ENCODE results near the gene GAB2. TPM values are rescaled to one million over a fixed set of nuclear protein-coding genes. Genes with fewer than 3 reads are reported as not detected.

GAB2 gene
- total RNA-seq, 1 donor from 2014 or later = 6.6 TPM

DNA sequence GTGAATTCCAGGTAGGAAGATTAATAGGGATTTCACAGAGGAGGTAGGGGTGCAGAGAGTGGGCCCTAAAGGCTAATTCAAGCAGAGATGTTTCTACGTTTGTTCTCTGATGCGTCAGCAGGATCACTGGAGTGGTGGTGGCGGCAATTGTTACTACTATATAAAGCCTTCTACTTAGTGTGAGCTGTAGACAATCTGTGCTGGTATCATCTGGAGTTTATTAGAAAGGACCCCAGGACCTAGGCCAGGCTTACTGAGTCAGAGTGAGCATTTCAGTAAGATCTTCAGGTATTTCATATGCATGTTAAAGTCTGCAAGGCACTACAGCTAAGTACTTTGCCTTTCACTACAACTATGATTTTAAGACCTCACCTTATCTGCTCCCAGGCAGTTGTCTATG, 169.4 kb downstream of the GAB2 start:
- TF ChIP-seq, protein P1, sequence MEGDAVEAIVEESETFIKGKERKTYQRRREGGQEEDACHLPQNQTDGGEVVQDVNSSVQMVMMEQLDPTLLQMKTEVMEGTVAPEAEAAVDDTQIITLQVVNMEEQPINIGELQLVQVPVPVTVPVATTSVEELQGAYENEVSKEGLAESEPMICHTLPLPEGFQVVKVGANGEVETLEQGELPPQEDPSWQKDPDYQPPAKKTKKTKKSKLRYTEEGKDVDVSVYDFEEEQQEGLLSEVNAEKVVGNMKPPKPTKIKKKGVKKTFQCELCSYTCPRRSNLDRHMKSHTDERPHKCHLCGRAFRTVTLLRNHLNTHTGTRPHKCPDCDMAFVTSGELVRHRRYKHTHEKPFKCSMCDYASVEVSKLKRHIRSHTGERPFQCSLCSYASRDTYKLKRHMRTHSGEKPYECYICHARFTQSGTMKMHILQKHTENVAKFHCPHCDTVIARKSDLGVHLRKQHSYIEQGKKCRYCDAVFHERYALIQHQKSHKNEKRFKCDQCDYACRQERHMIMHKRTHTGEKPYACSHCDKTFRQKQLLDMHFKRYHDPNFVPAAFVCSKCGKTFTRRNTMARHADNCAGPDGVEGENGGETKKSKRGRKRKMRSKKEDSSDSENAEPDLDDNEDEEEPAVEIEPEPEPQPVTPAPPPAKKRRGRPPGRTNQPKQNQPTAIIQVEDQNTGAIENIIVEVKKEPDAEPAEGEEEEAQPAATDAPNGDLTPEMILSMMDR (IDR thresholded peaks at IDR 0.05; ENCODE audit: insufficient read depth, low read length, severe bottlenecking) = no peak
- H3K4me3 ChIP-seq (ENCODE audit: low read depth, low read length) = no peak overlapping the region
- FAIRE-seq (no peak), DNase-seq (ENCODE audit: low read depth) (no peak)
- H3K27me3 ChIP-seq (ENCODE audit: control insufficient read depth, insufficient read depth, low read length) = no peaks in the 10 kb centered on the region
- H3K36me3 ChIP-seq (ENCODE audit: control insufficient read depth, insufficient read depth, low read length) = no peaks in the 10 kb centered on the region

DNA sequence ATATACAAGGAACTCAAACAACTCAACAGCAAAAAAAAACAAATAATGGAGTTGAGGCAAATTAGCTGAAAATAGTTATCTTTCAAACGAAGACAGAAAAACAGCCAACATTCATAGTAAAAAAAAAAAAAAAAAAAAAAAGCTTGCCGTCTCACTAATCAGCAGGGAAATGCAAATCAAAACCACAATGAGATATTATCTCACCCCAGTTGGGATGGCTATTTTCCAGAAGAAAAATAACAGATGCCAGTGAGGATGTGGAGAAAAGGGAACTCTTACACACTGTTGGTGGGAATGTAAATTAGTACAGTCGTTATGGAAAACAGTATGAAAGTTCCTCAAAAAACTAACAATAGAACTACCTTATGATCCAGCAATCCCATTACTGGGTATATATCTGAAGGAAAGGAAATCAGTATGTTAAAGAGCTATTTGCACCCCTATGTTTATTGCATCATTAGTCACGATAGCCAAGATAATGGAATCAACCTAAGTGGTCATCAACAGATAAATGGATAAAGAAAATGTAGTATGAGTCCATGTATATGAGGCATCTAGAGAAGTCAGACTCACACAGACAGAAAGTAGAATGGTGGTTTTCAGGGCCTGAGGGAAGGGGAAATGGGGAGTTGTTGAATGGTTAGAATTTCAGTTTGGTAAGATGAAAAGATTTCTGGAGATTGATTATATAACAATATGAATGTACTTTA, 172.9 kb downstream of the GAB2 start:
- TF ChIP-seq, protein P1 (IDR thresholded peaks at IDR 0.05; ENCODE audit: insufficient read depth, low read length, severe bottlenecking) = no peak
- no peak for FAIRE-seq
- Histone ChIP-seq H3K36me3 (ENCODE audit: control insufficient read depth, insufficient read depth, low read length) (no peaks in the 10 kb centered on the region), H3K4me3 (ENCODE audit: low read depth, low read length) (no peak overlapping the region), H3K27me3 (ENCODE audit: control insufficient read depth, insufficient read depth, low read length) (no peaks in the 10 kb centered on the region)
- DNase-seq (ENCODE audit: low read depth) = no peak

DNA sequence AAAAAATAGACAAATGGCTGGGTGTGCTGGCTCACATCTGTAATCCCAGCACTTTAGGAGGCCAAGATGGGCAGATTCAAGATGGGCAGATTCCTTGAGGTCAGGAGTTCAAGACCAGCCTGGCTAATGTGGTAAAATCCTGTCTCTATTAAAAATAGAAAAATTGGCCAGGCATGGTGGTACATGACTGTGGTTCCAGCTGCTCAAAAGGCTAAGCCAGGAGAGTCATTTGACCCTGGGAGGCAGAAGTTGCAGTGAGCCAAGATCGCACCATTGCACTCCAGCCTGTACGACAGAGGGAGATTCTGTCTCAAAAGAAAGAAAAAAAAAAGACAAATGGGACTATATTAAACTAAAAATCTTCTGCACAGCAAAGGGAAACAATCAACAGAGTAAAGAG, 173.5 kb downstream of the GAB2 start:
- TF ChIP-seq, protein P1 (IDR thresholded peaks at IDR 0.05; ENCODE audit: insufficient read depth, low read length, severe bottlenecking) = no peak
- no peak overlapping the region for H3K4me3 ChIP-seq (ENCODE audit: low read depth, low read length)
- FAIRE-seq = no peak
- no peaks in the 10 kb centered on the region for H3K27me3 ChIP-seq (ENCODE audit: control insufficient read depth, insufficient read depth, low read length)
- no peak for DNase-seq (ENCODE audit: low read depth)
- H3K36me3 ChIP-seq (ENCODE audit: control insufficient read depth, insufficient read depth, low read length) = no peaks in the 10 kb centered on the region

DNA sequence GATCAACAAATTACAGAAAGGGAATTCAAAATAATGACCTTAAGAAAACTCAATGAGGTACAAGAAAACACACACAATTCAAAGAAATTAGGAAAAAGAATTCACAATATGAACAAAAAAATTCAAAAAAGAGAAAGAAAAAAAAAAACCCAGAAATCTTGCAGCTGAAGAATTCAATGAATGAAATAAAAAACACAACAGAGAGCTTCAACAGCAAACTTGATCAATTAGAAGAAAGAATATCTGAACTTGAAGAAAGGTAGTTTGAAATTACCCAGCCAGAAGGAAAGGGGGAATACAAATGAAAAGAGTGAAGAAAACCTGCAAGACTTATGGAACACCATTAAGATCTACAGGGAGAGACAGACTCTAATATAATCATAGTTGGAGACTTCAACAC, 176.1 kb downstream of the GAB2 start:
- DNase-seq (ENCODE audit: low read depth) (no peak), FAIRE-seq (no peak)
- H3K36me3 ChIP-seq (ENCODE audit: control insufficient read depth, insufficient read depth, low read length) = no peaks in the 10 kb centered on the region
- no peaks in the 10 kb centered on the region for H3K27me3 ChIP-seq (ENCODE audit: control insufficient read depth, insufficient read depth, low read length)
- TF ChIP-seq, protein P1 (IDR thresholded peaks at IDR 0.05; ENCODE audit: insufficient read depth, low read length, severe bottlenecking) = no peak
- no peak overlapping the region for H3K4me3 ChIP-seq (ENCODE audit: low read depth, low read length)

DNA sequence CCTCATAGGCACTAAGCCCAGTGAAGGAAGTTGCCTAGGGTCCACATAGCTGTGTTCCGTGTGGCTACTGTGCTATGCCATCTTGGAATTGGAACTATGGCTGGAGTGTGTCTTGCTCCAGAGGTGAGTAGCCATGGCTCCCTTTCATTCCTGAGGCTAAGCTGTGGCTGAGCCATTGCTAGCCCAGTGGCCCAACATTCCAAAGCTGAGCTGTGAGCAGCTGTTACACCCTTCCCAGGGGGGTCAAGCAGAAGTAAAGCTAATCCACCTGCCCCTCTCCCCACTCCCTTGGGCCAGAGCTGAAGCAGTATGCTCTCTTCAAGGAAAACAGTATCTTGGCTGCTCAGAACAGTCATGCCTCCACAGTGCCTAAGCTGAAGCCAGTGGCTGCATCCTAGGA, 177.8 kb downstream of the GAB2 start:
- TF ChIP-seq, protein P1 (IDR thresholded peaks at IDR 0.05; ENCODE audit: insufficient read depth, low read length, severe bottlenecking) = no peak
- Histone ChIP-seq H3K27me3 (ENCODE audit: control insufficient read depth, insufficient read depth, low read length) (no peaks in the 10 kb centered on the region), H3K36me3 (ENCODE audit: control insufficient read depth, insufficient read depth, low read length) (no peaks in the 10 kb centered on the region), H3K4me3 (ENCODE audit: low read depth, low read length) (no peak overlapping the region)
- FAIRE-seq (no peak), DNase-seq (ENCODE audit: low read depth) (no peak)
